ENCODE measurements around the gene NAA25.

Gene NAA25

GRCh38 chr12:112035219-112035785, 73.3 kb downstream of the NAA25 start:
- Mint-ChIP-seq H3K4me1 (no peaks in the 10 kb centered on the region), H3K27me3 (no peaks in the 10 kb centered on the region), H3K27ac (peak overlapping the region in 1 of 2 donors; percentile 56), H3K9me3 (no peaks in the 10 kb centered on the region), H3K4me3 (no peak overlapping the region)
- DNase-seq = no peak
- no peak for ATAC-seq

- DNase-seq = no peak
- no peak for ATAC-seq
- Mint-ChIP-seq H3K9me3 (no peaks in the 10 kb centered on the region), H3K4me1 (peaks cover 6% of the 10 kb centered on the region), H3K27me3 (no peaks in the 10 kb centered on the region), H3K4me3 (no peak overlapping the region), H3K27ac (no peak overlapping the region)
Measured at GRCh38 chr12:112032292-112032691, 76.3 kb downstream of the NAA25 start.

- no peak overlapping the region for H3K4me3 Mint-ChIP-seq
- no peaks in the 10 kb centered on the region for H3K27me3 Mint-ChIP-seq
- H3K9me3 Mint-ChIP-seq = no peaks in the 10 kb centered on the region
- ATAC-seq (no peak), DNase-seq (no peak)
- H3K4me1 Mint-ChIP-seq = peaks cover 10% of the 10 kb centered on the region
- no peak overlapping the region for H3K27ac Mint-ChIP-seq
Measured at GRCh38 chr12:112031472-112031871, 77.1 kb downstream of the NAA25 start.

GRCh38 chr12:112029301-112029700, 79.3 kb downstream of the NAA25 start:
- Mint-ChIP-seq H3K4me1 (peaks cover 17% of the 10 kb centered on the region), H3K9me3 (no peaks in the 10 kb centered on the region), H3K27me3 (no peaks in the 10 kb centered on the region), H3K4me3 (no peak overlapping the region), H3K27ac (no peak overlapping the region)
- no peak for ATAC-seq
- no peak for DNase-seq

GRCh38 chr12:112025808-112026375, 82.7 kb downstream of the NAA25 start:
- Mint-ChIP-seq H3K4me1 (peaks cover 34% of the 10 kb centered on the region), H3K27ac (peak overlapping the region; percentile 8 to 37), H3K4me3 (no peak overlapping the region), H3K9me3 (no peaks in the 10 kb centered on the region), H3K27me3 (no peaks in the 10 kb centered on the region)
- ATAC-seq = no peak
- DNase-seq = no peak

- Mint-ChIP-seq H3K9me3 (no peaks in the 10 kb centered on the region), H3K4me3 (no peak overlapping the region), H3K4me1 (peaks cover 36% of the 10 kb centered on the region), H3K27me3 (no peaks in the 10 kb centered on the region), H3K27ac (peak overlapping the region in 1 of 2 donors; percentile 6)
- ATAC-seq (no peak), DNase-seq (no peak)
Measured at GRCh38 chr12:112023759-112024396, 84.7 kb downstream of the NAA25 start.

GRCh38 chr12:112022241-112023016, 86.2 kb downstream of the NAA25 start:
- H3K9me3 Mint-ChIP-seq = no peaks in the 10 kb centered on the region
- H3K27ac Mint-ChIP-seq = peak overlapping the region; percentile 74 to 87

GRCh38 chr12:112020947-112021457, 87.6 kb downstream of the NAA25 start:
- Mint-ChIP-seq H3K4me1 (peaks cover 45% of the 10 kb centered on the region), H3K27me3 (no peaks in the 10 kb centered on the region), H3K9me3 (peaks cover 3% of the 10 kb centered on the region in 2 donors), H3K4me3 (no peak overlapping the region), H3K27ac (peak overlapping the region in 1 of 2 donors; percentile 7)
- DNase-seq (no peak), ATAC-seq (no peak)

More at GRCh38 chr12:112022241-112023016, 86.2 kb downstream of the NAA25 start:
- H3K27me3 Mint-ChIP-seq = no peaks in the 10 kb centered on the region
- DNase-seq (no peak), ATAC-seq (no peak)
- no peak overlapping the region for H3K4me3 Mint-ChIP-seq
- peaks cover 42% of the 10 kb centered on the region for H3K4me1 Mint-ChIP-seq

GRCh38 chr12:112018571-112019237, 89.9 kb downstream of the NAA25 start:
- Mint-ChIP-seq H3K27me3 (no peaks in the 10 kb centered on the region), H3K4me1 (peaks cover 60% of the 10 kb centered on the region), H3K9me3 (peaks cover 8% of the 10 kb centered on the region in 2 donors), H3K4me3 (no peak overlapping the region), H3K27ac (peak overlapping the region in 1 of 2 donors; percentile 21)
- ATAC-seq (no peak), DNase-seq (no peak)

- no peak for DNase-seq
- Mint-ChIP-seq H3K27ac (peak overlapping the region in 1 of 2 donors; percentile 28), H3K27me3 (no peaks in the 10 kb centered on the region), H3K9me3 (peaks cover 8% of the 10 kb centered on the region in 2 donors), H3K4me3 (no peak overlapping the region), H3K4me1 (peaks cover 48% of the 10 kb centered on the region)
- ATAC-seq = no peak
Measured at GRCh38 chr12:112017041-112017440, 91.5 kb downstream of the NAA25 start.

- peaks cover 56% of the 10 kb centered on the region for H3K4me1 Mint-ChIP-seq
- ATAC-seq = no peak
- H3K4me3 Mint-ChIP-seq = peak overlapping the region; percentile 62 to 79
- H3K9me3 Mint-ChIP-seq = peaks cover 8% of the 10 kb centered on the region in 2 donors
- no peaks in the 10 kb centered on the region for H3K27me3 Mint-ChIP-seq
- H3K27ac Mint-ChIP-seq = peak overlapping the region; percentile 45 to 60
- no peak for DNase-seq
Measured at GRCh38 chr12:112015938-112016337, 92.6 kb downstream of the NAA25 start.

- DNase-seq = peak; percentile 70 to 80
- H3K4me3 Mint-ChIP-seq = peak overlapping the region; percentile 79 to 94
- peak overlapping the region; percentile 97 to 99 for H3K27ac Mint-ChIP-seq
- H3K9me3 Mint-ChIP-seq = peaks cover 8% of the 10 kb centered on the region in 2 donors
- H3K27me3 Mint-ChIP-seq = no peaks in the 10 kb centered on the region
- peaks cover 66% of the 10 kb centered on the region for H3K4me1 Mint-ChIP-seq
- ATAC-seq = peak; percentile 75
Measured at GRCh38 chr12:112013601-112014402, 94.8 kb downstream of the NAA25 start.

- Mint-ChIP-seq H3K4me1 (peaks cover 58% of the 10 kb centered on the region), H3K27me3 (no peaks in the 10 kb centered on the region), H3K4me3 (peak within 1 kb of the TSS; percentile 79 to 95), H3K9me3 (peaks cover 8% of the 10 kb centered on the region in 2 donors), H3K27ac (peak within 1 kb of the TSS; percentile 97 to 99)
- ATAC-seq = peak; percentile 85
- DNase-seq = peak; percentile 98 to 99
Measured at GRCh38 chr12:112012775-112013600, 95.6 kb downstream of the NAA25 start, which contains the start of the genes ERP29 and TMEM116. ERP29 (plus strand) TSS chr12:112013426; CDS start chr12:112013466, 40 bp downstream. TMEM116 (minus strand) TSS chr12:112013165; CDS start chr12:112005270, 7,895 bp downstream.
